Osteoblast (primary cell): Measurements from ENCODE around the gene CTNNA1. TPM values are rescaled to one million over a fixed set of nuclear protein-coding genes. Genes with fewer than 3 reads are reported as not detected.
"Not testable (repeated sequence)": the region's sequence is repeated elsewhere in the genome, so short reads cannot be mapped to it uniquely, and the experiment has no call there.

Source experiments
- DNase-seq: peaks from one replicate; pipeline ENCODE4 v3.0.0; 2011; ENCODE audit warnings: low spot score, mixed read lengths; ENCODE audit not compliant: insufficient read length; ENCODE audit errors: missing footprints
- H2AFZ ChIP-seq: 2 replicates; pipeline ENCODE4 v1.6.0; 2011; ENCODE audit warnings: mild to moderate bottlenecking, low read length
- H3K27ac ChIP-seq: 2 replicates; pipeline ENCODE4 v1.5.1; 2011; ENCODE audit warnings: mild to moderate bottlenecking, low read depth, low read length, moderate library complexity
- H3K27me3 ChIP-seq: 2 replicates; pipeline ENCODE4 v1.6.0; 2012; ENCODE audit warnings: mild to moderate bottlenecking, control low read depth, inconsistent platforms, low read length, moderate library complexity; ENCODE audit not compliant: insufficient read depth
- H3K36me3 ChIP-seq: 2 replicates; pipeline ENCODE4 v1.5.1; 2011; ENCODE audit warnings: mild to moderate bottlenecking, low read length, control low read depth, moderate library complexity; ENCODE audit not compliant: insufficient read depth
- H3K4me1 ChIP-seq: 2 replicates; pipeline ENCODE4 v1.5.1; 2011; ENCODE audit warnings: mild to moderate bottlenecking, low read length, control low read depth, moderate library complexity; ENCODE audit not compliant: insufficient read depth
- H3K4me2 ChIP-seq: 2 replicates; pipeline ENCODE4 v1.6.0; 2011; ENCODE audit warnings: mild to moderate bottlenecking, low read length; ENCODE audit not compliant: insufficient read depth
- H3K4me3 ChIP-seq: fragments of 200-600 bp; sonication (generic); 3 replicates; pipeline ENCODE4 v1.5.1; 2012; ENCODE audit warnings: mild to moderate bottlenecking, low read length, inconsistent platforms; ENCODE audit not compliant: insufficient read depth
- H3K79me2 ChIP-seq: 2 replicates; pipeline ENCODE4 v1.6.0; 2012; ENCODE audit warnings: mild to moderate bottlenecking, low read length, control low read depth, inconsistent platforms; ENCODE audit not compliant: insufficient read depth
- H3K9me3 ChIP-seq: 2 replicates; pipeline ENCODE4 v1.5.1; 2011; ENCODE audit warnings: low read depth, low read length, control low read depth
- H4K20me1 ChIP-seq: 2 replicates; pipeline ENCODE4 v1.6.0; 2012; ENCODE audit warnings: mild to moderate bottlenecking, low read length, control low read depth; ENCODE audit not compliant: insufficient read depth
- total RNA-seq: library from RNA; depleted of rRNA; stranded (reverse); fragments of >200 nt; gene quantifications from 2 replicates; pipeline ENCODE4 v1.2.3, GENCODE V29; 2012
- TF ChIP-seq, protein P1 (sequence below): IDR thresholded peaks from 2 replicates; pipeline ENCODE4 v1.5.1; 2011; ENCODE audit warnings: mild to moderate bottlenecking, low read depth, low read length, moderate library complexity; ENCODE audit errors: extremely low read depth

CTNNA1 gene
- total RNA-seq, 1 donor, result 432 TPM

GRCh38 chr5:138809391-138809790 lies 56.2 kb downstream of the CTNNA1 start:
- peaks cover 3% of the 10 kb centered on the region for H3K4me1 ChIP-seq
- H3K27ac ChIP-seq, result no peak overlapping the region
- H4K20me1 ChIP-seq, result peaks cover 35% of the 10 kb centered on the region
- TF ChIP-seq, protein P1, sequence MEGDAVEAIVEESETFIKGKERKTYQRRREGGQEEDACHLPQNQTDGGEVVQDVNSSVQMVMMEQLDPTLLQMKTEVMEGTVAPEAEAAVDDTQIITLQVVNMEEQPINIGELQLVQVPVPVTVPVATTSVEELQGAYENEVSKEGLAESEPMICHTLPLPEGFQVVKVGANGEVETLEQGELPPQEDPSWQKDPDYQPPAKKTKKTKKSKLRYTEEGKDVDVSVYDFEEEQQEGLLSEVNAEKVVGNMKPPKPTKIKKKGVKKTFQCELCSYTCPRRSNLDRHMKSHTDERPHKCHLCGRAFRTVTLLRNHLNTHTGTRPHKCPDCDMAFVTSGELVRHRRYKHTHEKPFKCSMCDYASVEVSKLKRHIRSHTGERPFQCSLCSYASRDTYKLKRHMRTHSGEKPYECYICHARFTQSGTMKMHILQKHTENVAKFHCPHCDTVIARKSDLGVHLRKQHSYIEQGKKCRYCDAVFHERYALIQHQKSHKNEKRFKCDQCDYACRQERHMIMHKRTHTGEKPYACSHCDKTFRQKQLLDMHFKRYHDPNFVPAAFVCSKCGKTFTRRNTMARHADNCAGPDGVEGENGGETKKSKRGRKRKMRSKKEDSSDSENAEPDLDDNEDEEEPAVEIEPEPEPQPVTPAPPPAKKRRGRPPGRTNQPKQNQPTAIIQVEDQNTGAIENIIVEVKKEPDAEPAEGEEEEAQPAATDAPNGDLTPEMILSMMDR, result no peak
- peaks cover 77% of the 10 kb centered on the region for H3K79me2 ChIP-seq
- no peaks in the 10 kb centered on the region for H3K9me3 ChIP-seq
- H3K27me3 ChIP-seq, result no peaks in the 10 kb centered on the region
- H3K4me3 ChIP-seq, result no peak overlapping the region
- DNase-seq, result peak; percentile 88
- H3K36me3 ChIP-seq, result peaks cover 16% of the 10 kb centered on the region
- H3K4me2 ChIP-seq, result no peak overlapping the region
- H2AFZ ChIP-seq, result no peak overlapping the region

- H3K9me3 ChIP-seq, H3K4me3 ChIP-seq, H3K4me2 ChIP-seq, DNase-seq, H2AFZ ChIP-seq, H3K27ac ChIP-seq, H3K27me3 ChIP-seq, H3K4me1 ChIP-seq: not testable (repeated sequence)
- H3K79me2 ChIP-seq, result peaks cover 68% of the 10 kb centered on the region
- peaks cover 29% of the 10 kb centered on the region for H4K20me1 ChIP-seq
- H3K36me3 ChIP-seq, result peaks cover 16% of the 10 kb centered on the region
Measured at GRCh38 chr5:138810861-138811260, 57.6 kb downstream of the CTNNA1 start.

- H3K27ac ChIP-seq, result peak overlapping the region; percentile 34
Measured at GRCh38 chr5:138815529-138815928, 62.3 kb downstream of the CTNNA1 start.

DNA sequence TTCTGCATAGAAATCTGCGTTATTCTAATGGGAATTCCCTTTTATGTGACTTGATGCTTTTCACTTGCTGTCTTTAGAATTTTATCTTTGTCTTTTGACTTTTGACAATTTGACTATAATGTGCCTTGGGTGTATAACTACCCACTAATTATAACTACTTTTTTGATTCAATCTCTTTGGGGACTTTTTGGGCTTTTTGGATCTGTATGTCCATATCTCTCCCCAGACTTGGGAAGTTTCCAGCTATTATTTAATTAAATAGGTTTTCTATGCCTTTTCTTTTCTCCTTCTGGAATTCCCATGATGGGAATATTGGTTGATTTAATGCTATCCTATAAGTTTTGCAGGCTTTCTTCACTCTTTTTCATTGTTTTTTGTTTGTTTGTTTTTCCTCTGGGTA lies 64.0 kb downstream of the CTNNA1 start:
- no peaks in the 10 kb centered on the region for H3K9me3 ChIP-seq
- no peak overlapping the region for H3K4me3 ChIP-seq
- TF ChIP-seq, protein P1, result no peak
- H2AFZ ChIP-seq, result no peak overlapping the region
- no peaks in the 10 kb centered on the region for H3K27me3 ChIP-seq
- no peak overlapping the region for H3K4me2 ChIP-seq
- H3K4me1 ChIP-seq, result peaks cover 13% of the 10 kb centered on the region
- no peak overlapping the region for H3K27ac ChIP-seq
- peaks cover 51% of the 10 kb centered on the region for H4K20me1 ChIP-seq
- peaks cover 87% of the 10 kb centered on the region for H3K79me2 ChIP-seq
- H3K36me3 ChIP-seq, result peaks cover 11% of the 10 kb centered on the region
- no peak for DNase-seq

More at GRCh38 chr5:138815529-138815928, 62.3 kb downstream of the CTNNA1 start:
- Histone ChIP-seq H3K4me2 (no peak overlapping the region), H3K36me3 (peaks cover 16% of the 10 kb centered on the region), H3K4me3 (no peak overlapping the region), H2AFZ (no peak overlapping the region), H4K20me1 (peaks cover 37% of the 10 kb centered on the region), H3K27me3 (no peaks in the 10 kb centered on the region), H3K4me1 (peaks cover 13% of the 10 kb centered on the region), H3K9me3 (no peaks in the 10 kb centered on the region), H3K79me2 (peaks cover 76% of the 10 kb centered on the region)
- peak; percentile 80 for DNase-seq
- TF ChIP-seq, protein P1, result no peak
